Activated T-helper 1 cell treated with anti-CD3 and anti-CD28 coated beads, Interleukin-12 subunit alpha, Interleukin-12 subunit beta, Interleukin-2, Interleukin-4 antibody, amounts not matched to agents 30 ng/mL and 10 ng/mL and 1 ng/mL, durations not matched to agents 14 hours and 24 hours and 36 hours (primary cell): ENCODE data around the gene RBFOX1. TPM values are rescaled to one million over a fixed set of nuclear protein-coding genes. Genes with fewer than 3 reads are reported as not detected.

Experiments used
- DNase-seq: peaks from one replicate; pipeline ENCODE4 v3.0.0; 2021; ENCODE audit warnings: low spot score
- H3K27ac Mint-ChIP-seq: one replicate; pipeline ENCODE4 v1.8.0; 2021; ENCODE audit warnings: mild to moderate bottlenecking, mixed read lengths
- H3K27me3 Mint-ChIP-seq: one replicate; pipeline ENCODE4 v1.8.0; 2022; ENCODE audit warnings: mild to moderate bottlenecking, moderate library complexity, mixed read lengths; ENCODE audit not compliant: insufficient read depth
- H3K36me3 Mint-ChIP-seq: one replicate; pipeline ENCODE4 v1.8.0; 2021; ENCODE audit warnings: low read depth, mixed read lengths
- H3K4me1 Mint-ChIP-seq: one replicate; pipeline ENCODE4 v1.8.0; 2021; ENCODE audit warnings: low read depth, mixed read lengths
- H3K4me3 Mint-ChIP-seq: one replicate; pipeline ENCODE4 v1.8.0; 2021; ENCODE audit warnings: mild to moderate bottlenecking, moderate library complexity, mixed read lengths
- H3K9me3 Mint-ChIP-seq: one replicate; pipeline ENCODE4 v1.8.0; 2021; ENCODE audit warnings: mixed read lengths
- intact Hi-C: fragments of 100-400 bp; cut with micrococcal nuclease; formaldehyde crosslinking; loops from one replicate; pipeline ENCODE4 v1.15.1; 2024
- total RNA-seq: library from RNA; stranded (reverse); gene quantifications from 2 replicates; pipeline ENCODE4 v1.2.3, GENCODE V29; 2022

The RBFOX1 gene
- total RNA-seq, 1 donor from 2014 or later, result not detected

GRCh38 chr16:7512503-7512902 is 179.9 kb downstream of the RBFOX1 start:
- no peak overlapping the region for H3K4me3 Mint-ChIP-seq
- no peak for DNase-seq
- H3K4me1 Mint-ChIP-seq, result no peaks in the 10 kb centered on the region
- H3K27me3 Mint-ChIP-seq, result no peaks in the 10 kb centered on the region
- intact Hi-C loops, result no loop called here
- H3K27ac Mint-ChIP-seq, result no peak overlapping the region
- peaks cover 17% of the 10 kb centered on the region for H3K9me3 Mint-ChIP-seq
- no peaks in the 10 kb centered on the region for H3K36me3 Mint-ChIP-seq

- intact Hi-C loops, result no loop called here
- no peak overlapping the region for H3K27ac Mint-ChIP-seq
- no peak for DNase-seq
- no peak overlapping the region for H3K4me3 Mint-ChIP-seq
- H3K36me3 Mint-ChIP-seq, result no peaks in the 10 kb centered on the region
- no peaks in the 10 kb centered on the region for H3K4me1 Mint-ChIP-seq
- H3K9me3 Mint-ChIP-seq, result peaks cover 20% of the 10 kb centered on the region
- H3K27me3 Mint-ChIP-seq, result no peaks in the 10 kb centered on the region
Measured at GRCh38 chr16:7513429-7513828, 180.8 kb downstream of the RBFOX1 start.

GRCh38 chr16:7515543-7515942 is 182.9 kb downstream of the RBFOX1 start:
- DNase-seq, result no peak
- intact Hi-C loops, result no loop called here
- H3K36me3 Mint-ChIP-seq, result no peaks in the 10 kb centered on the region

DNA sequence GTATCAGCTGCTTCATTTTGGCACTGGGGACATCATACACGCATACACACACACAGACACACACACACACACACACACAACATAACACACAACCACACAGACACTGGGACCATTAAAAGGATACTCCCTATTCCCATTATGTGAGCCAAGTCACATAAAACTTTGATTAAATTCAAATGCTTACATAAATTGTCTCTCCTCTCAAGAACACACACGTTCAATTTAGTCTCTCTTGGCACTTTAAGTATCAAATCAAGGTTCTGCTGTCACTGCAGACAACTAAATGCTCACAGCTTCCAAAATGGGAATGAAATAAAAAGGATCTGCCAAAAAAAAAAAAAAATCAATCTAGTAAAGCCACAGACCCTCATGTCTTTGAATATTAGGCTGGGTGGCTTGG is 184.9 kb downstream of the RBFOX1 start:
- no peaks in the 10 kb centered on the region for H3K27me3 Mint-ChIP-seq
- intact Hi-C loops, result no loop called here
- peaks cover 20% of the 10 kb centered on the region for H3K9me3 Mint-ChIP-seq
- no peaks in the 10 kb centered on the region for H3K4me1 Mint-ChIP-seq
- H3K36me3 Mint-ChIP-seq, result no peaks in the 10 kb centered on the region
- no peak overlapping the region for H3K27ac Mint-ChIP-seq
- DNase-seq, result no peak
- H3K4me3 Mint-ChIP-seq, result no peak overlapping the region

More at GRCh38 chr16:7515543-7515942, 182.9 kb downstream of the RBFOX1 start:
- Mint-ChIP-seq H3K4me3 (no peak overlapping the region), H3K27me3 (no peaks in the 10 kb centered on the region), H3K4me1 (no peaks in the 10 kb centered on the region), H3K9me3 (peaks cover 15% of the 10 kb centered on the region), H3K27ac (no peak overlapping the region)

DNA sequence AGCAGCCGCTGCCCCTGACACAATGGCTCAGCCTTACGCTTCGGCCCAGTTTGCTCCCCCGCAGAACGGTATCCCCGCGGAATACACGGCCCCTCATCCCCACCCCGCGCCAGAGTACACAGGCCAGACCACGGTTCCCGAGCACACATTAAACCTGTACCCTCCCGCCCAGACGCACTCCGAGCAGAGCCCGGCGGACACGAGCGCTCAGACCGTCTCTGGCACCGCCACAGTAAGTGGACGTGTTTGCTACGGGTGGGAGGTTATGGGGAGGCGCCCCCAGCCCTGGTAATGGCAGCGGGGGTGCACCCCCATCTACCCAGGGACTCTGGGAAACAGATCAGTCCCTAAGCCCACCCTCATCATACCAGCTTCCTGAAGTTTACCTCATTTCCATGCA is 185.5 kb downstream of the RBFOX1 start:
- Mint-ChIP-seq H3K27ac (no peak overlapping the region), H3K9me3 (peaks cover 20% of the 10 kb centered on the region), H3K36me3 (no peaks in the 10 kb centered on the region), H3K4me3 (no peak overlapping the region), H3K4me1 (no peaks in the 10 kb centered on the region), H3K27me3 (no peaks in the 10 kb centered on the region)
- no peak for DNase-seq
- intact Hi-C loops, result no loop called here

DNA sequence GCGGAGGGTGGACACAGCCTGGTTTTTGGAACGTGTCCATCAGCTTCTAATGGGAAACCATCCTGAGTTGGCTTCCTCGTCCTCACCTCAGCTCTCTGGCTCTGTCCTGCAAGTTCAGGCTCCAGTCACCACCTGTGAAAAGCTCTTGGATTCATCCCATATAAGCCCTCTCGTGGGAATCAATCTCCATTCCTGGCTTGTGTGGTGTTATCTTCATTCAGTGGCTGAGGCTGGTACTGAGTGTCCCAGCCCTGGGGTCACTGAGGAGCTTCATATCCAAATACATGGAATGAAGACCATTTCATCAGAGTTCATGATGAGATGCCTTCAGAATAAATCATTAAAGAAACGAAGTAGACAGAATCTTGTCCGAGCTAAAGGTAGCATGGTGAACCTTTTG is 189.2 kb downstream of the RBFOX1 start:
- Mint-ChIP-seq H3K27me3 (no peaks in the 10 kb centered on the region), H3K4me3 (no peak overlapping the region), H3K36me3 (no peaks in the 10 kb centered on the region), H3K9me3 (peaks cover 26% of the 10 kb centered on the region), H3K27ac (no peak overlapping the region), H3K4me1 (no peaks in the 10 kb centered on the region)
- no peak for DNase-seq
- intact Hi-C loops, result no loop called here

DNA sequence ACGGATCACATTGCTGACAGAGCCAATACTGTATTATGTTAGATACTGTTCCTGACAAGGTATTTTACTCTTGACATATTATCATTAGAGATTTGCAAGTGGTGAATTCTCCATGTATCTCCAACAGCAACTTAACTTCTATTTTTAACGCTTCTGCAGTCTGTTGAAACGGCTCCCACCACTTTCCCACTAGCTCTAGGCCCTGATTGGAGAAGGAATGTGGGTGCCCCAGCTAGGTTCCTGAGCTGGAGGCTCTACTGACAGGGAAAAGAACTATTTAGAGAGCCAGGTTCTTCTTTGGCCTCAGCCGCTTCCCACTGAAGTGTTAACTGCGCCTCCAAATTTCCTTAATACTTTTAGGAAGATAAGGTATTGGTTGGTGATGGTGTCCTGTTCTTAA is 191.8 kb downstream of the RBFOX1 start:
- H3K27ac Mint-ChIP-seq, result no peak overlapping the region
- H3K9me3 Mint-ChIP-seq, result peaks cover 27% of the 10 kb centered on the region
- intact Hi-C loops, result no loop called here
- H3K36me3 Mint-ChIP-seq, result no peaks in the 10 kb centered on the region
- DNase-seq, result no peak
- no peaks in the 10 kb centered on the region for H3K27me3 Mint-ChIP-seq
- no peak overlapping the region for H3K4me3 Mint-ChIP-seq
- H3K4me1 Mint-ChIP-seq, result no peaks in the 10 kb centered on the region

DNA sequence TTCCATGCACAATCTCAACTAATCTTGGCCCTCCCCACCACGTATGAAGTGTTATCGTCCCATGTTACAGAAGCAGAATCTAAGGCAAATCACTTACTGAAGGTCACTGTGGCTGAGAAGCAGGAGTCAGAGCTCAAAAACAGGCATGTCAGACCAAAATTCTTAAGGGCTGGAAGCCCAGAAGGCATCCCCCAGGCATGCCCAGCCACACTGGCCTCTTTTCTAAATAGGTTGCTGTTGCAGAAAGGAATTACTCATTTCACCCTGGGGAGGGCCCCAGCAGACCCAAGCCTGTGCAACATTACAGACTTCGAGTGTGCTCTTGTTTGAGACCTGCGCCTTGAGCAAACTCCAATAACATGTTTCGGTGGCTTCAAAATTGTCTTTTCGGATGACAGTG is 194.1 kb downstream of the RBFOX1 start:
- Mint-ChIP-seq H3K27me3 (no peaks in the 10 kb centered on the region), H3K9me3 (peaks cover 16% of the 10 kb centered on the region), H3K36me3 (no peaks in the 10 kb centered on the region), H3K4me1 (no peaks in the 10 kb centered on the region), H3K4me3 (no peak overlapping the region), H3K27ac (no peak overlapping the region)
- intact Hi-C loops, result no loop called here
- no peak for DNase-seq

- no peak overlapping the region for H3K27ac Mint-ChIP-seq
Measured at GRCh38 chr16:7532534-7532933, 199.9 kb downstream of the RBFOX1 start.

GRCh38 chr16:7534749-7535148 is 202.1 kb downstream of the RBFOX1 start:
- Mint-ChIP-seq H3K27ac (no peak overlapping the region), H3K27me3 (no peaks in the 10 kb centered on the region), H3K4me1 (no peaks in the 10 kb centered on the region), H3K36me3 (no peaks in the 10 kb centered on the region), H3K4me3 (no peak overlapping the region), H3K9me3 (peaks cover 29% of the 10 kb centered on the region)
- no peak for DNase-seq
- intact Hi-C loops, result loop anchor here (10.0 kb wide), 1 partner anchor 140 kb away; no protein-coding TSS in a partner anchor

More at GRCh38 chr16:7532534-7532933, 199.9 kb downstream of the RBFOX1 start:
- no peaks in the 10 kb centered on the region for H3K36me3 Mint-ChIP-seq
- intact Hi-C loops, result loop anchor here (10.0 kb wide), 1 partner anchor 138 kb away; no protein-coding TSS in a partner anchor
- H3K27me3 Mint-ChIP-seq, result no peaks in the 10 kb centered on the region
- DNase-seq, result no peak
- H3K4me1 Mint-ChIP-seq, result no peaks in the 10 kb centered on the region
- H3K9me3 Mint-ChIP-seq, result peaks cover 18% of the 10 kb centered on the region
- no peak overlapping the region for H3K4me3 Mint-ChIP-seq

DNA sequence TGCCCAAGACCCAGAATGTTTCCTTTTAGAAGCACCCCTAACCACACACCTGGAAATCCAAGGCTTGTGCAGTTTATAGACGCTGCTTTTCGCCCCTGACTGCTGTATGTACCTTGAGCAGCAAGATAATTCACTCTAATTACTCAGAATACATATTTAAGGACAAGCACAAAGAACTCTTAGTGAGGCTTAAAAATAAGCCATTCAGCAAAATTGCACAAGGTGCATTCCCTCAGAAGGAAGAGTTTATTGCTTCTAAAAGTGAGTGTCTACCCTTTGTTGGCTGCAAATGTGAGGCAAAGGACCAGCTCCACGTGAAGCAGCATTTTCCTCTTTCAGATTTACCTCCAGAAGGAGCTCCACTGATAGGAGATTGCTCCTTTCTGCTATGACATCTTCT is 208.4 kb downstream of the RBFOX1 start:
- intact Hi-C loops, result no loop called here
- no peak for DNase-seq
- H3K27ac Mint-ChIP-seq, result no peak overlapping the region
- no peak overlapping the region for H3K4me3 Mint-ChIP-seq
- no peaks in the 10 kb centered on the region for H3K36me3 Mint-ChIP-seq
- H3K4me1 Mint-ChIP-seq, result no peaks in the 10 kb centered on the region
- H3K27me3 Mint-ChIP-seq, result no peaks in the 10 kb centered on the region
- peaks cover 58% of the 10 kb centered on the region for H3K9me3 Mint-ChIP-seq

GRCh38 chr16:7545251-7545650 is 212.6 kb downstream of the RBFOX1 start:
- Mint-ChIP-seq H3K27ac (no peak overlapping the region), H3K36me3 (no peaks in the 10 kb centered on the region), H3K27me3 (no peaks in the 10 kb centered on the region), H3K4me1 (no peaks in the 10 kb centered on the region), H3K9me3 (peaks cover 40% of the 10 kb centered on the region), H3K4me3 (no peak overlapping the region)
- DNase-seq, result no peak
- intact Hi-C loops, result no loop called here

DNA sequence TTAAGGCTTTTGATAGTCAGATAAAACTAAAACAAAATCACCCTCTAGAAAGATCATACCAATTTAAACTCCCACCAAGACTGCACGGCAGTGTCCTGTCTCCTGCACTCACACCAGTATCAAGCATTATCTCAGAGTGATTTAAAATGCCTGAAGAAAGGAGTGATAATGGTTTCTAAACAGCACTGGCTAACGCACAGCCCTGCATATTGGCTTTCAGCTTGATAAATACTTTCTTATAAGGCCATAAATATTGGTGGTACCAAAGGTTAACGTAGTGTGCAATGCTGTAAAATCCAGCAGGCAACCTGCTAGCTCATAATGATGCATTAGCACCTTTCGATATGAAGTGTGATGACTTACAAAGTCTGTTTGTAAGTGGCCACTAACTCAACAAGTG is 214.3 kb downstream of the RBFOX1 start:
- Mint-ChIP-seq H3K9me3 (peaks cover 33% of the 10 kb centered on the region), H3K36me3 (no peaks in the 10 kb centered on the region), H3K27me3 (no peaks in the 10 kb centered on the region), H3K4me1 (no peaks in the 10 kb centered on the region), H3K4me3 (no peak overlapping the region), H3K27ac (no peak overlapping the region)
- DNase-seq, result no peak
- intact Hi-C loops, result no loop called here

DNA sequence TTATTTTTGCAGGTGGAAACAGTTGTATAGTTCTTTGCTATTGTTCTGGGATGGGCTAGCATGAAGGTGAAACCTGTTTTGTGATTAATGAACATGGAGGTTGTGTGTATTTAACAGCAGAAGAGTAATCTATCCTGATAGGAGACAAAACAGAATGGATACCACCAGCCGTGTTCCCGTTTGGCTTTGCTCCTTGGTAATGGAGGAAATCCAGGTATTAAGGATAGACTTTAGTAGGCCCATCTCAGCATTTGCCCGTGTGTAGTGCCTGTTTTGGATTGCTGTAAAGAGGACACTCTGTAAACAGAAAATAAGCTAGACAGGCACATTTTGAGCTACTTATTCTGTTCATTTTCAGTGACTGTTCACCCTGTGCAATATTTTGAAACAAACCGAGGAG is 215.1 kb downstream of the RBFOX1 start:
- Mint-ChIP-seq H3K9me3 (peaks cover 32% of the 10 kb centered on the region), H3K4me1 (no peaks in the 10 kb centered on the region), H3K27me3 (no peaks in the 10 kb centered on the region), H3K27ac (no peak overlapping the region), H3K4me3 (no peak overlapping the region), H3K36me3 (no peaks in the 10 kb centered on the region)
- DNase-seq, result no peak
- intact Hi-C loops, result no loop called here
